Measurements from ENCODE around the gene TBC1D22A.

The TBC1D22A gene

DNA sequence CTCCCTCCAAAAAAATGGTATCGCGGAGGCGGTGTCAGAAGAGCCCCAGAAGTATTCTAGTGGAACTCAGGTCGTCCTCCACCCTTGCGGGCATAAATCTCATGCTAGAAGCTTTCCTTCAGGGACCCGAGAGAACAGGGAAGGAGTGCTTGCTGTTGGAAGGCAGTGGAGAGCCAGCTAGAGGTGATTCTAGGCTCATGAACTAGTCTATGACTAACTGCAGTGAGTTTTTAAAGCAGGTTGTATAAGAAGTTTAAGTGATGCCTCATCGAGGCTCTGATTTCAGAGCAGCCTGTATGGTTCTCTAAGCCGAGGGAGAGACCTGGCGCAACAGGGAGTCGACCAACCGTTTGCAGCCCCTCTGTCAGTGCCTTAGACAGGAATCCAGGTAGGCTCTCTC is 85.7 kb downstream of the TBC1D22A start:
- no peaks in the 10 kb centered on the region for H3K36me3 ChIP-seq (ENCODE audit: insufficient read depth)
- no peak overlapping the region for H3K4me2 ChIP-seq
- H3K9ac ChIP-seq = no peak overlapping the region
- no peaks in the 10 kb centered on the region for H4K20me1 ChIP-seq (ENCODE audit: insufficient read depth)
- H3K27ac ChIP-seq = no peak overlapping the region
- H2AFZ ChIP-seq (ENCODE audit: low read depth) = no peak overlapping the region
- TF ChIP-seq, protein P1, sequence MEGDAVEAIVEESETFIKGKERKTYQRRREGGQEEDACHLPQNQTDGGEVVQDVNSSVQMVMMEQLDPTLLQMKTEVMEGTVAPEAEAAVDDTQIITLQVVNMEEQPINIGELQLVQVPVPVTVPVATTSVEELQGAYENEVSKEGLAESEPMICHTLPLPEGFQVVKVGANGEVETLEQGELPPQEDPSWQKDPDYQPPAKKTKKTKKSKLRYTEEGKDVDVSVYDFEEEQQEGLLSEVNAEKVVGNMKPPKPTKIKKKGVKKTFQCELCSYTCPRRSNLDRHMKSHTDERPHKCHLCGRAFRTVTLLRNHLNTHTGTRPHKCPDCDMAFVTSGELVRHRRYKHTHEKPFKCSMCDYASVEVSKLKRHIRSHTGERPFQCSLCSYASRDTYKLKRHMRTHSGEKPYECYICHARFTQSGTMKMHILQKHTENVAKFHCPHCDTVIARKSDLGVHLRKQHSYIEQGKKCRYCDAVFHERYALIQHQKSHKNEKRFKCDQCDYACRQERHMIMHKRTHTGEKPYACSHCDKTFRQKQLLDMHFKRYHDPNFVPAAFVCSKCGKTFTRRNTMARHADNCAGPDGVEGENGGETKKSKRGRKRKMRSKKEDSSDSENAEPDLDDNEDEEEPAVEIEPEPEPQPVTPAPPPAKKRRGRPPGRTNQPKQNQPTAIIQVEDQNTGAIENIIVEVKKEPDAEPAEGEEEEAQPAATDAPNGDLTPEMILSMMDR (conservative IDR thresholded peaks at IDR 0.05; ENCODE audit: low read depth, low read length) = no peak
- H3K27me3 ChIP-seq (ENCODE audit: insufficient read depth, low read depth) = no peaks in the 10 kb centered on the region
- H3K79me2 ChIP-seq (ENCODE audit: insufficient read depth, low read depth) = no peaks in the 10 kb centered on the region
- no peaks in the 10 kb centered on the region for H3K4me1 ChIP-seq (ENCODE audit: low read depth, poor library complexity, severe bottlenecking)
- H3K4me3 ChIP-seq (IDR thresholded peaks at IDR 0.05; ENCODE audit: insufficient read depth, low read depth, low read length) = no peak overlapping the region

DNA sequence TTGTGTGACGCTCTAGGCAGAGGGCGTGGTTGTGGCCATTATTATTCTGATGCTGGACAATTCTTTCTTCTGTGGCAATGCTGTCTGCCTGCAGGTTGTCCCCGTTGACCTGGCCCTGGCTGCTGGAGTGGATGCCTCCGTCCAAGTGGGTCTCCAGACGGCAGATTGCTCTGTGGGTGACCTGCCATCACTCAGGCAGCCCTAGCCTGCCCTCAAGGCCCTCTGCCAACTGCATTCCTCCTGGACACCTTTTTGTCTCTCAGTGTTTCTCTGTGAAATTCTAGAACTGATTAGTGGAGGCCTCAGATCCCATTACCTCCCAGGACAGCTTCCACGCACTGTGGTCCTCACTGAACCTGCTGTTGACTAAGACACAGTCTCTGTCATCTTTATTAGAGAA is 86.7 kb downstream of the TBC1D22A start:
- Histone ChIP-seq H3K4me3 (IDR thresholded peaks at IDR 0.05; ENCODE audit: insufficient read depth, low read depth, low read length) (no peak overlapping the region), H3K4me2 (no peak overlapping the region), H3K79me2 (ENCODE audit: insufficient read depth, low read depth) (no peaks in the 10 kb centered on the region), H3K27ac (no peak overlapping the region), H2AFZ (ENCODE audit: low read depth) (no peak overlapping the region), H3K9ac (no peak overlapping the region), H3K4me1 (ENCODE audit: low read depth, poor library complexity, severe bottlenecking) (no peaks in the 10 kb centered on the region), H4K20me1 (ENCODE audit: insufficient read depth) (no peaks in the 10 kb centered on the region), H3K36me3 (ENCODE audit: insufficient read depth) (no peaks in the 10 kb centered on the region), H3K27me3 (ENCODE audit: insufficient read depth, low read depth) (no peaks in the 10 kb centered on the region)
- TF ChIP-seq, protein P1 (conservative IDR thresholded peaks at IDR 0.05; ENCODE audit: low read depth, low read length) = no peak

DNA sequence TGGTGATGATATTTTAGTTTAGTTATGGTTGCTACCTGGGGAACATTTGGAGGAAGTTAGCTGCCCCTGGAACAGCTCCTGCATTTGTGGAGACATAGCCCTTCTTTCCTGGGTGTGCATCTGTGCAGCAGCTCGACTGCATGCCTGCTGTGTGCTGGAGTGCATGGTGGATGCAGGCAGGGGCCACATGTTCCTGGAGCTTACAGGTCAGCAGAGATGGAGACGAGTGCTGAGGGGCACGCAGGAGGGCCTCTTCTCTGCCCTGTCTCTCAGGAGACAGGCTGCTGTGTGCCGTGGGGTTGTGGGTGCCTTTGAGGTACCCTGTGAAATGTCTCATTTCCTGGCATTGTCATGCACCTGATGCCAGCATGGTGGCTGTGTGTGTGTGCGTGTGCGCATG is 87.5 kb downstream of the TBC1D22A start:
- TF ChIP-seq, protein P1 (conservative IDR thresholded peaks at IDR 0.05; ENCODE audit: low read depth, low read length) = no peak
- Histone ChIP-seq H3K27me3 (ENCODE audit: insufficient read depth, low read depth) (no peaks in the 10 kb centered on the region), H3K4me1 (ENCODE audit: low read depth, poor library complexity, severe bottlenecking) (no peaks in the 10 kb centered on the region), H3K79me2 (ENCODE audit: insufficient read depth, low read depth) (no peaks in the 10 kb centered on the region), H4K20me1 (ENCODE audit: insufficient read depth) (no peaks in the 10 kb centered on the region), H3K36me3 (ENCODE audit: insufficient read depth) (no peaks in the 10 kb centered on the region), H3K9ac (no peak overlapping the region), H3K4me2 (no peak overlapping the region), H3K27ac (no peak overlapping the region), H2AFZ (ENCODE audit: low read depth) (no peak overlapping the region), H3K4me3 (IDR thresholded peaks at IDR 0.05; ENCODE audit: insufficient read depth, low read depth, low read length) (no peak overlapping the region)

DNA sequence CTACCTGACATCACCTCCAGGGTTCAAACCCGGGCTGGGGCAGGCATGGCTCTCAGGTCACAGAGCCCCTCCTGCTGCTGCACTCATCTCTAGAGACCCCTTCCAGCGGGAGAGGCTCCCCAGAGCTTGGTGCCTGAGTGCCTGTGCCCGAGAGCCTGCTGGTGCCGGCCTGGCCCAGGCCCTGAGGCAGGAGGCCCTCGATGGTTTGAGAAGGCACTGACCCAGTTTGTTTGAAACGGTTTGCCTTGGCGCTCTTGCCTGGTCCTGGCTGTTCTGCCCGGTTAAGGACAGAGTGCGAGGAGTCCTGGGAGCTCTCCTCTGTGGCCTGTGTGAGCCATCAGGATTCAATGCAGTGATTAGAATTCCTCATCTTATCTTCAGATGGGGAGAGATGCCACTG is 88.9 kb downstream of the TBC1D22A start:
- H3K9ac ChIP-seq = no peak overlapping the region
- TF ChIP-seq, protein P1 (conservative IDR thresholded peaks at IDR 0.05; ENCODE audit: low read depth, low read length) = no peak
- no peak overlapping the region for H3K27ac ChIP-seq
- H3K79me2 ChIP-seq (ENCODE audit: insufficient read depth, low read depth) = no peaks in the 10 kb centered on the region
- no peak overlapping the region for H2AFZ ChIP-seq (ENCODE audit: low read depth)
- no peaks in the 10 kb centered on the region for H3K4me1 ChIP-seq (ENCODE audit: low read depth, poor library complexity, severe bottlenecking)
- H3K27me3 ChIP-seq (ENCODE audit: insufficient read depth, low read depth) = no peaks in the 10 kb centered on the region
- no peaks in the 10 kb centered on the region for H4K20me1 ChIP-seq (ENCODE audit: insufficient read depth)
- no peak overlapping the region for H3K4me2 ChIP-seq
- no peaks in the 10 kb centered on the region for H3K36me3 ChIP-seq (ENCODE audit: insufficient read depth)
- no peak overlapping the region for H3K4me3 ChIP-seq (IDR thresholded peaks at IDR 0.05; ENCODE audit: insufficient read depth, low read depth, low read length)
